Heart right ventricle (tissue), 16 donors: ENCODE measurements around the gene PTPN5. TPM values are rescaled to one million over a fixed set of nuclear protein-coding genes. Genes with fewer than 3 reads are reported as not detected.

Experiments
- ATAC-seq, 8 donors: fragments of 200-7000 bp; cut with Tn5 transposase; one replicate each; pipeline ENCODE4 v1.9.1; 2020; ENCODE audit warnings: mild to moderate bottlenecking in 8 of 8, moderate library complexity in 8 of 8, moderate number of reproducible peaks in 1 of 8
- DNase-seq, 2 donors: peaks; one replicate each; pipeline ENCODE4 v3.0.0-alpha.2; 2020
- H3K27ac ChIP-seq, 10 donors: fragments of 200-600 bp; sonication (generic) in 2 of 10; one replicate each; pipeline versions ENCODE4 v1.5.0 to v1.8.0; 2020 to 2022; ENCODE audit warnings: mild to moderate bottlenecking in 3 of 10
- H3K27me3 ChIP-seq, 7 donors: fragments of 200-600 bp; one replicate each; pipeline ENCODE4 v1.8.0; 2021 to 2022; ENCODE audit warnings: mild to moderate bottlenecking in 2 of 7
- H3K36me3 ChIP-seq, 9 donors: fragments of 200-600 bp; sonication (generic) in 1 of 9; one replicate each; pipeline versions ENCODE4 v1.5.0 to v1.8.0; 2020 to 2022; ENCODE audit warnings: mild to moderate bottlenecking in 2 of 9
- H3K4me1 ChIP-seq, 9 donors: fragments of 200-600 bp; sonication (generic) in 1 of 9; one replicate each; pipeline versions ENCODE4 v1.5.0 to v1.8.0; 2020 to 2022; ENCODE audit warnings: mild to moderate bottlenecking in 4 of 9
- H3K4me3 ChIP-seq, 10 donors: fragments of 200-600 bp; sonication (generic) in 2 of 10; one replicate each; pipeline versions ENCODE4 v1.5.0 to v1.8.0; 2020 to 2022; ENCODE audit warnings: mild to moderate bottlenecking in 7 of 10, moderate library complexity in 2 of 10
- H3K9me3 ChIP-seq, 11 donors: fragments of 200-600 bp in 10 of 11; sonication (generic) in 2 of 11; one replicate each; pipeline versions ENCODE4 v1.5.0 to v1.8.0; 2013 to 2022; ENCODE audit warnings: mild to moderate bottlenecking in 2 of 11, control low read depth in 1 of 11, moderate library complexity in 1 of 11
- CTCF ChIP-seq, 9 donors: fragments of 200-600 bp; sonication (generic) in 2 of 9; IDR thresholded peaks; one replicate each; pipeline versions ENCODE4 v1.5.0 to v1.8.0; 2021 to 2022; ENCODE audit warnings: antibody characterized with exemption in 9 of 9, mild to moderate bottlenecking in 5 of 9, moderate library complexity in 1 of 9
- WGBS, 2 donors: extraction: QIAGEN DNeasy Blood & Tissue Kit; methylation state at CpG; one replicate each; pipeline ENCODE4 v1.1.7; 2013; ENCODE audit warnings: inconsistent platforms in 1 of 2; 5-methylcytosine and 5-hydroxymethylcytosine counted together
- intact Hi-C, 10 donors: fragments of 100-400 bp; cut with DNase I; formaldehyde crosslinking; loops; one replicate each; pipeline versions ENCODE4 v1.11.1 to v1.14.2; 2022
- polyA plus RNA-seq, 2 donors: library from polyadenylated mRNA; stranded (reverse); fragments of 200-250 nt; gene quantifications; one replicate each; pipeline ENCODE4 v1.2.3, GENCODE V29; 2013
- total RNA-seq, 10 donors: library from RNA; stranded (reverse); fragmentation: NEBNext Ultra II Directional in 3 of 10; extraction: Animal tissue kit (Norgen Biotek cat#: 25700) in 3 of 10; gene quantifications; one replicate each; pipeline versions ENCODE4 v1.2.1 to v1.2.4, GENCODE V29; 2021 to 2023
- donor health status: Arrhythmogenic right ventricular cardiomyopathy.
- donor health status: ischemic (EF 13 %, LVEDD 7.1; RV severe dilation, severe dysfunction).
- donor health status: healthy with polysubstance abuse.
- donor health status: DM: no; HTN: yes; CAD: no.
- donor health status: DM: no; HTN: no; CAD: no.
- donor health status: ischemic (EF 25% LVEDD 6.9; RV normal size, moderate dysfunction).
- donor health status: ischemic (EF 25% LVEDD 5.7; RV mildly dilated, moderate dysfunction).
- donor health status: healthy.
- donor health status: DM: yes; HTN: yes; CAD: no.
- donor health status: Ischemic cardiomyopathy.
- donor health status: ischemic (EF 35%, LVEDD 5.7; RV mildly dilated, moderate dysfunction).
- donor health status: nonischemic (EF 11% LVEDD 7.7; RV severe dilation, severe dysfunction).
- donor health status: DM: yes; HTN: yes; CAD: no.
- donor health status: PGD.
- donor health status: ischemic (EF 29% LVEDD 5.4; RV normal size, mild dysfunction).
- donor health status: nonischemic (EF 23%, LVEDD 6.1; RV moderate dilation, normal function).

The PTPN5 gene
- total and polyA plus RNA-seq, 12 donors, result 1.5 to 8.8 (median 3.6) TPM

GRCh38 chr11:18726040-18726439 lies 65.6 kb downstream of the PTPN5 start, which contains the start of gene IGSF22:
Gene IGSF22 (minus strand): TSS chr11:18726188. CDS start chr11:18724236, 1,952 bp downstream.
- ATAC-seq, result no peak

GRCh38 chr11:18723991-18724390 lies 67.6 kb downstream of the PTPN5 start:
- ATAC-seq, result no peak
- H3K36me3 ChIP-seq, result no peaks in the 10 kb centered on the region
- H3K9me3 ChIP-seq, result no peaks in the 10 kb centered on the region
- no peaks in the 10 kb centered on the region for H3K27me3 ChIP-seq
- no peak for TF ChIP-seq CTCF (IDR thresholded peaks at IDR 0.05)
- intact Hi-C loops, result loop anchor here in 6 of 10 donors (5.0 to 10.0 kb wide), 5 partner anchors 87 to 327 kb away; partner anchors contain the start of genes TSG101 (in 1 of the 6) and UEVLD (in 1 of the 6)
- H3K4me3 ChIP-seq, result no peak overlapping the region
- no peak overlapping the region for H3K27ac ChIP-seq
- DNase-seq, result no peak
- WGBS, 2 donors, result 51 to 52% methylated on average over 7 of the region's 7 CpGs
- H3K4me1 ChIP-seq, result peaks cover 0 to 26% (median 10%) of the 10 kb centered on the region in 9 donors

More at GRCh38 chr11:18726040-18726439, 65.6 kb downstream of the PTPN5 start, which contains the start of gene IGSF22:
- DNase-seq, result no peak
- Histone ChIP-seq H3K36me3 (no peaks in the 10 kb centered on the region), H3K4me3 (no peak within 1 kb of the TSS), H3K9me3 (no peaks in the 10 kb centered on the region), H3K4me1 (peaks cover 0 to 19% (median 6%) of the 10 kb centered on the region in 9 donors), H3K27ac (no peak within 1 kb of the TSS), H3K27me3 (no peaks in the 10 kb centered on the region)
- WGBS, 2 donors, result 60 to 72% methylated on average over 7 of the region's 7 CpGs
- intact Hi-C loops, result loop anchor here in 4 of 10 donors (10.0 kb wide), 3 partner anchors 141 to 201 kb away; partner anchors contain the start of genes TSG101 (in 1 of the 4) and UEVLD (in 1 of the 4)
- TF ChIP-seq CTCF (IDR thresholded peaks at IDR 0.05), result no peak

GRCh38 chr11:18722293-18722637 lies 69.3 kb downstream of the PTPN5 start:
- intact Hi-C loops, result loop anchor here in 6 of 10 donors (5.0 to 10.0 kb wide), 5 partner anchors 85 to 325 kb away; partner anchors contain the start of genes TSG101 (in 1 of the 6) and UEVLD (in 1 of the 6)
- Histone ChIP-seq H3K4me1 (peaks cover 0 to 19% (median 10%) of the 10 kb centered on the region in 9 donors), H3K27me3 (no peaks in the 10 kb centered on the region), H3K36me3 (no peaks in the 10 kb centered on the region), H3K4me3 (peak overlapping the region in 5 of 10 donors; percentile 52 to 72 (median 62)), H3K9me3 (no peaks in the 10 kb centered on the region), H3K27ac (peak overlapping the region in 1 of 10 donors; percentile 55)
- no peak for ATAC-seq
- peak in 2 of 9 donors; percentile 2 to 11 for TF ChIP-seq CTCF (IDR thresholded peaks at IDR 0.05)
- DNase-seq, result no peak
- 82 to 88% methylated on average over 1 of the region's 1 CpG for WGBS, 2 donors

- Histone ChIP-seq H3K4me3 (peak overlapping the region; percentile 33 to 72 (median 61)), H3K36me3 (no peaks in the 10 kb centered on the region), H3K27me3 (no peaks in the 10 kb centered on the region), H3K4me1 (peaks cover 0 to 18% (median 10%) of the 10 kb centered on the region in 9 donors), H3K9me3 (no peaks in the 10 kb centered on the region), H3K27ac (peak overlapping the region in 9 of 10 donors; percentile 33 to 63 (median 47))
- peak; percentile 54 to 83 (median 70) for ATAC-seq
- intact Hi-C loops, result loop anchor here in 6 of 10 donors (5.0 to 10.0 kb wide), 5 partner anchors 84 to 324 kb away; partner anchors contain the start of genes TSG101 (in 1 of the 6) and UEVLD (in 1 of the 6)
- peak; percentile 26 to 40 for DNase-seq
- peak; percentile 61 to 87 (median 71) for TF ChIP-seq CTCF (IDR thresholded peaks at IDR 0.05)
- WGBS, 2 donors, result 2% methylated on average over 36 of the region's 36 CpGs
Measured at GRCh38 chr11:18721561-18722292, 69.9 kb downstream of the PTPN5 start.
